Measurements from ENCODE around the gene EVI5L.

Gene EVI5L

GRCh38 chr19:7842661-7843294 is 12.8 kb downstream of the EVI5L start:
- no peaks in the 10 kb centered on the region for H3K9me3 ChIP-seq (ENCODE audit: low read length)
- no peak overlapping the region for H3K4me3 ChIP-seq (ENCODE audit: low read length)
- no peaks in the 10 kb centered on the region for H3K27me3 ChIP-seq (ENCODE audit: insufficient read depth, low read length)
- no peaks in the 10 kb centered on the region for H3K4me1 ChIP-seq (ENCODE audit: insufficient read depth, low read length)
- no peaks in the 10 kb centered on the region for H3K36me3 ChIP-seq (ENCODE audit: insufficient read depth, low read length)
- no peak overlapping the region for H2AFZ ChIP-seq (ENCODE audit: low read depth, low read length)

GRCh38 chr19:7843521-7843920 is 13.5 kb downstream of the EVI5L start:
- no peak overlapping the region for H2AFZ ChIP-seq (ENCODE audit: low read depth, low read length)
- H3K27me3 ChIP-seq (ENCODE audit: insufficient read depth, low read length) = no peaks in the 10 kb centered on the region
- H3K4me3 ChIP-seq (ENCODE audit: low read length) = no peak overlapping the region
- H3K36me3 ChIP-seq (ENCODE audit: insufficient read depth, low read length) = no peaks in the 10 kb centered on the region
- H3K4me1 ChIP-seq (ENCODE audit: insufficient read depth, low read length) = no peaks in the 10 kb centered on the region
- H3K9me3 ChIP-seq (ENCODE audit: low read length) = no peaks in the 10 kb centered on the region

DNA sequence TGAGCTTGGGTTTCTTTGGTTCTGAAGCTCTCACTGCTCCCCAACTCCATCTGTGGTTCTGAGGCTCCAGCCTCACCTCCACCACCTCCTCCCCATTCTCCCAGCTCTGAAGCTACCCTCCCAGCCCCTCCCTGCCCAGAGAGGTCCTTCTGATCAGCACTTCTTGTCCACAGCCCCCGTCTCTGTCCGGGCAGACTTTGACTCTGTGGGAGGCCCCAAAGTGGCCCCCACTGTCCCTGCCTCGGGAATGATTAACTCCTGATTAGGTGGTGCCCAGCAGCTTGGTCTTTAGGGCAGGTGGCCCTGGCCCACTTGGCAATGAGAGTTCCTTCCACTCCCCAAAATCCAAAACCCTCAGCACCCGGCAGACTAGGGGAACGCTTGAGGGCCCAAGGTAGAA is 14.4 kb downstream of the EVI5L start:
- Histone ChIP-seq H2AFZ (ENCODE audit: low read depth, low read length) (no peak overlapping the region), H3K4me3 (ENCODE audit: low read length) (no peak overlapping the region), H3K4me1 (ENCODE audit: insufficient read depth, low read length) (no peaks in the 10 kb centered on the region), H3K27me3 (ENCODE audit: insufficient read depth, low read length) (no peaks in the 10 kb centered on the region), H3K36me3 (ENCODE audit: insufficient read depth, low read length) (no peaks in the 10 kb centered on the region), H3K9me3 (ENCODE audit: low read length) (no peaks in the 10 kb centered on the region)

- Histone ChIP-seq H3K4me1 (ENCODE audit: insufficient read depth, low read length) (peaks cover under 1% of the 10 kb centered on the region), H2AFZ (ENCODE audit: low read depth, low read length) (no peak overlapping the region), H3K4me3 (ENCODE audit: low read length) (no peak overlapping the region), H3K9me3 (ENCODE audit: low read length) (no peaks in the 10 kb centered on the region), H3K36me3 (ENCODE audit: insufficient read depth, low read length) (no peaks in the 10 kb centered on the region), H3K27me3 (ENCODE audit: insufficient read depth, low read length) (no peaks in the 10 kb centered on the region)
Observed at GRCh38 chr19:7844951-7845350, 14.9 kb downstream of the EVI5L start.

- Histone ChIP-seq H3K4me3 (ENCODE audit: low read length) (no peak overlapping the region), H3K36me3 (ENCODE audit: insufficient read depth, low read length) (no peaks in the 10 kb centered on the region), H2AFZ (ENCODE audit: low read depth, low read length) (no peak overlapping the region)
Observed at GRCh38 chr19:7845390-7846154, 15.6 kb downstream of the EVI5L start.

GRCh38 chr19:7846155-7846646 is 16.2 kb downstream of the EVI5L start:
- Histone ChIP-seq H2AFZ (ENCODE audit: low read depth, low read length) (no peak overlapping the region), H3K9me3 (ENCODE audit: low read length) (no peaks in the 10 kb centered on the region), H3K4me3 (ENCODE audit: low read length) (no peak overlapping the region), H3K36me3 (ENCODE audit: insufficient read depth, low read length) (no peaks in the 10 kb centered on the region), H3K27me3 (ENCODE audit: insufficient read depth, low read length) (no peaks in the 10 kb centered on the region), H3K4me1 (ENCODE audit: insufficient read depth, low read length) (peaks cover 5% of the 10 kb centered on the region)

More at GRCh38 chr19:7845390-7846154, 15.6 kb downstream of the EVI5L start:
- H3K27me3 ChIP-seq (ENCODE audit: insufficient read depth, low read length) = no peaks in the 10 kb centered on the region
- no peaks in the 10 kb centered on the region for H3K9me3 ChIP-seq (ENCODE audit: low read length)
- peaks cover 5% of the 10 kb centered on the region for H3K4me1 ChIP-seq (ENCODE audit: insufficient read depth, low read length)

DNA sequence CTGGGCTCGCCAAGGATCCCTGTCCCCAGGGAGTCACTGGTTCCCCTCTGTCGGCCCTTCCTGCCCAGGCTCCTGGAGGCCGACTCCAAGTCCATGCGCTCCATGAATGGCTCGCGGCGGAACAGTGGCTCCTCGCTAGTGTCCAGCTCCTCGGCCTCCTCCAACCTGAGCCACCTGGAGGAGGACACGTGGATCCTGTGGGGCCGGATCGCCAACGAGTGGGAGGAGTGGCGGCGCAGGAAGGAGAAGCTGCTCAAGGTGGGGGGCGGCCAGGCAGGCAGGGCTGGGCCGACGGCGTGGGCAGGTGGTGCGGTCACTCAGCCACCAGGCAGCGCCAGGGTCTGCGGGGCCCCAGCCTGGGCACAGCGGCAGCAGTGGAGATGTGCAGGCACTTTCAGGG is 17.6 kb downstream of the EVI5L start:
- H3K4me3 ChIP-seq (ENCODE audit: low read length) = no peak overlapping the region
- H2AFZ ChIP-seq (ENCODE audit: low read depth, low read length) = no peak overlapping the region
- peaks cover 18% of the 10 kb centered on the region for H3K4me1 ChIP-seq (ENCODE audit: insufficient read depth, low read length)
- H3K27me3 ChIP-seq (ENCODE audit: insufficient read depth, low read length) = no peaks in the 10 kb centered on the region
- H3K36me3 ChIP-seq (ENCODE audit: insufficient read depth, low read length) = no peaks in the 10 kb centered on the region
- no peaks in the 10 kb centered on the region for H3K9me3 ChIP-seq (ENCODE audit: low read length)

DNA sequence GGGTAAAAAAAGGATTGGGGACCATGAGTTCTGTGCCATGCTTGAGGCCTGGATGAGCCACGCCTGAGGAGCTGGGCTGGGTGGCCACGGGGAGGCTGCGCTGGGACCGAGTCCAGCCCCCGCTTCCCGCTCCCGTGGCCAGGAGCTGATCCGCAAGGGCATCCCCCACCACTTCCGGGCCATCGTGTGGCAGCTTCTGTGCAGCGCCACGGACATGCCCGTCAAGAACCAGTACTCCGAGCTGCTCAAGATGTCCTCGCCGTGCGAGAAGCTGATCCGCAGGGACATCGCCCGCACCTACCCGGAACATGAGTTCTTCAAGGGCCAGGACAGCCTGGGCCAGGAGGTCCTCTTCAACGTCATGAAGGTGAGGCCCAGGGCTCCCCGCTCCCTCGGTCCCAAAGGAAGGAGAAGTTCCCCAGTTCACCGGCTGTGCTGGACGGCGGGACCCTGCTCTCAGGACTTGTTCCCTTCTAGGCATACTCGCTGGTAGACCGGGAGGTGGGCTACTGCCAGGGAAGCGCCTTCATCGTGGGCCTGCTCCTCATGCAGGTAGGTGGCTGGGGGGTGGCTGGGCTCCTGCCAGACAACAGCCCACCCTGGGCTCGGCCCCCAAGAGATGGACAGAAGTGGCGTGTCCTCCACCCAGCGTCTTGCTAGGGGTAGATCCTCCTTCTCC is 18.9 kb downstream of the EVI5L start:
- H3K36me3 ChIP-seq (ENCODE audit: insufficient read depth, low read length) = no peaks in the 10 kb centered on the region
- H3K9me3 ChIP-seq (ENCODE audit: low read length) = no peaks in the 10 kb centered on the region
- no peak overlapping the region for H3K4me3 ChIP-seq (ENCODE audit: low read length)
- no peaks in the 10 kb centered on the region for H3K27me3 ChIP-seq (ENCODE audit: insufficient read depth, low read length)
- H3K4me1 ChIP-seq (ENCODE audit: insufficient read depth, low read length) = peaks cover 26% of the 10 kb centered on the region
- H2AFZ ChIP-seq (ENCODE audit: low read depth, low read length) = no peak overlapping the region

GRCh38 chr19:7849631-7849999 is 19.6 kb downstream of the EVI5L start:
- H3K27me3 ChIP-seq (ENCODE audit: insufficient read depth, low read length) = no peaks in the 10 kb centered on the region
- H2AFZ ChIP-seq (ENCODE audit: low read depth, low read length) = no peak overlapping the region
- H3K9me3 ChIP-seq (ENCODE audit: low read length) = no peaks in the 10 kb centered on the region
- no peaks in the 10 kb centered on the region for H3K36me3 ChIP-seq (ENCODE audit: insufficient read depth, low read length)
- H3K4me1 ChIP-seq (ENCODE audit: insufficient read depth, low read length) = peaks cover 26% of the 10 kb centered on the region
- H3K4me3 ChIP-seq (ENCODE audit: low read length) = no peak overlapping the region

DNA sequence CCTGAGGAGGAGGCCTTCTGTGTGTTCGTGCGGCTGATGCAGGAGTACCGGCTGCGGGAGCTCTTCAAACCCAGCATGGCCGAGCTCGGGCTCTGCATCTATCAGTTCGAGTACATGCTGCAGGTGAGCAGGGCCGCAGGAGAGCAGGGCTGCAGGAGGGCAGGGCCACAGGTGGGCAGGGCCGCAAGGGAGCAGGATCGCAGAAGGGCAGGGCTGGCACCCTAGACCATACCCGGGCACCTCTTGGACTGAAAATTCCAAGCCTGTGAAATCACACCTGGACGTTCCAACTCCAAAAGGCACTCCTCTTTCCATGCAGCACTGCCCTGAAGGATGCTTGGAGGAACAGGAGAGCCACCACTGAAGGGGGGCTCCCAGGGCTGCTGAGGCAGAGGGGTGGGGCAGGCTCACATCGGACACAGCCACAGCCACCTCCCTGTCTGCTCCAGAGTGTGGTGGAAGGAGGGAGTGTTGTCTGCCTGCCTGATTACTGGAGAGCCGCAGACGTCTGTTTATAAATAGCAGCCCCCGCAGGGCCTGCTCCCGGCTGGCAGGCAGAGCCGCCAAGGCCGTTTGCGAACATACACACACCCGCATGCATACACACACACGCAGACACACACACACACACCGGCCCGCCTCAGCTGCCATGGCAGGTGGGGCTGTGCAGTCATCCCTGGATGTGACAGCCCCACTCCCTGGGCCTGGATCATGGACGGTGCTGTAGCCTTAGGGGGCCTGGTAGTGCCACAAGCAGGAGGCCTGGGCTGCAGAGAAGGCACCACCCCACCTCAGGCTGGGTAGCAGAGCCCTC is 20.2 kb downstream of the EVI5L start:
- Histone ChIP-seq H3K36me3 (ENCODE audit: insufficient read depth, low read length) (no peaks in the 10 kb centered on the region), H3K27me3 (ENCODE audit: insufficient read depth, low read length) (no peaks in the 10 kb centered on the region), H3K9me3 (ENCODE audit: low read length) (no peaks in the 10 kb centered on the region), H2AFZ (ENCODE audit: low read depth, low read length) (no peak overlapping the region), H3K4me3 (ENCODE audit: low read length) (no peak overlapping the region), H3K4me1 (ENCODE audit: insufficient read depth, low read length) (peaks cover 26% of the 10 kb centered on the region)

DNA sequence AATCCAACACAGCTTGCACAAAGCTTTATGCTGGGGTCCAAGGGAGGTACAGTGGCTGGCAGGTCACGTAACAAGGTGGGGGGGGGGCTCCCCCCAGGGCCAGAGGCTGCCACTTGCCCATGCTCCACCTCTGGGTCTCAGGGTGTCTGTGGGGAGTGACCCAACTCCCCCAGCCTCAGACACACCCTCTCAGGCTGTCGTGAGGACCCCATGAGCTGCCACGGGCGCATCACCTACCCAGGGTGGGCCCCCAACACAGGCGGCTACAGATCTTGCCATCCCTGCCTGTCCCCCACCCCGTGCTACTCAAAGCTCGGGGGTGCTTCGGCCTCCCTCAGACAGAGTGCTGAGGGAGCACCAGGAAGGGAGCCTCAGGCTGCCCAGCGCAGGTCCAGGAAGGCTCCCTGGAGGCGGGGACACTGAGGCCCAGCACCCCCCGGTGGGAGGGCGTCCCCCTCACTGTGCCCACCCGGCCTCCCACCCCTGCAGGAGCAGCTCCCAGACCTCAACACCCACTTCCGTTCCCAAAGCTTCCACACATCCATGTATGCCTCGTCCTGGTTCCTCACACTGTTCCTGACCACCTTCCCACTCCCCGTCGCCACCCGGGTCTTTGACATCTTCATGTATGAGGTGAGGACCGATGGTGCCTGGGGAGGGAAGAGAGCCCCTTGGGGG is 21.1 kb downstream of the EVI5L start:
- no peaks in the 10 kb centered on the region for H3K9me3 ChIP-seq (ENCODE audit: low read length)
- H2AFZ ChIP-seq (ENCODE audit: low read depth, low read length) = no peak overlapping the region
- H3K36me3 ChIP-seq (ENCODE audit: insufficient read depth, low read length) = no peaks in the 10 kb centered on the region

GRCh38 chr19:7851623-7852500 is 21.8 kb downstream of the EVI5L start:
- Histone ChIP-seq H3K4me3 (ENCODE audit: low read length) (no peak overlapping the region), H3K36me3 (ENCODE audit: insufficient read depth, low read length) (no peaks in the 10 kb centered on the region), H3K9me3 (ENCODE audit: low read length) (no peaks in the 10 kb centered on the region), H3K4me1 (ENCODE audit: insufficient read depth, low read length) (peaks cover 26% of the 10 kb centered on the region), H3K27me3 (ENCODE audit: insufficient read depth, low read length) (no peaks in the 10 kb centered on the region), H2AFZ (ENCODE audit: low read depth, low read length) (no peak overlapping the region)

More for the DNA sequence above, 21.1 kb downstream of the EVI5L start:
- H3K4me1 ChIP-seq (ENCODE audit: insufficient read depth, low read length) = peaks cover 26% of the 10 kb centered on the region
- H3K27me3 ChIP-seq (ENCODE audit: insufficient read depth, low read length) = no peaks in the 10 kb centered on the region
- H3K4me3 ChIP-seq (ENCODE audit: low read length) = no peak overlapping the region

Measured in neuron (in vitro differentiated cells).